H1 (cell line): ENCODE measurements around the gene ATP23. TPM values are rescaled to one million over a fixed set of nuclear protein-coding genes. Genes with fewer than 3 reads are reported as not detected.

Source experiments
- CTCF ChIA-PET: fragments of 300-600 bp; sonication (Branson Sonifier 250); formaldehyde crosslinking; loops from one replicate; lab custom pipeline; 2021; ENCODE audit not compliant: partially characterized antibody; lab: Charles Lee
- POLR2A ChIA-PET: fragments of 300-600 bp; sonication (Branson Sonifier 250); formaldehyde crosslinking; loops from one replicate; lab custom pipeline; 2021; ENCODE audit warnings: inconsistent platforms; ENCODE audit not compliant: partially characterized antibody; lab: Charles Lee
- DNase-seq, 2 experiments: peaks; one replicate each; pipeline versions ENCODE4 v3.0.0 to v3.0.0-alpha.2; 2010 to 2022; ENCODE audit warnings: low spot score in 2 of 2, low read depth in 1 of 2, mixed read lengths in 1 of 2
- FAIRE-seq: peaks from 2 replicates; lab custom pipeline; 2011; peaks lifted over from hg19 to GRCh38; lab: Jason Lieb, UNC
- H2AFZ ChIP-seq: 2 replicates; pipeline ENCODE4 v1.8.1; 2012; ENCODE audit warnings: low read length, inconsistent platforms
- H2AK5ac ChIP-seq: 2 replicates; pipeline ENCODE4 v1.6.1; 2013; ENCODE audit warnings: low read depth, low read length
- H2BK120ac ChIP-seq: replicated peaks from 2 replicates; pipeline ENCODE3; 2013; ENCODE audit warnings: low read depth, low read length, inconsistent platforms
- H2BK12ac ChIP-seq: 2 replicates; pipeline ENCODE4 v1.6.1; 2013; ENCODE audit warnings: low read depth, low read length
- H2BK15ac ChIP-seq: 2 replicates; pipeline ENCODE4 v1.6.1; 2013; ENCODE audit warnings: low read length
- H2BK20ac ChIP-seq: 2 replicates; pipeline ENCODE4 v1.6.1; 2013; ENCODE audit warnings: low read length
- H2BK5ac ChIP-seq: 2 replicates; pipeline ENCODE4 v1.6.1; 2013; ENCODE audit warnings: low read depth, low read length
- H3K14ac ChIP-seq: 2 replicates; pipeline ENCODE4 v1.6.1; 2013; ENCODE audit warnings: inconsistent platforms; ENCODE audit not compliant: insufficient read length
- H3K18ac ChIP-seq: 2 replicates; pipeline ENCODE4 v1.6.1; 2013; ENCODE audit warnings: low read length; ENCODE audit errors: extremely low read depth
- H3K23ac ChIP-seq: 2 replicates; pipeline ENCODE4 v1.6.1; 2013; ENCODE audit warnings: inconsistent platforms; ENCODE audit not compliant: insufficient read length
- H3K23me2 ChIP-seq: 2 replicates; pipeline ENCODE4 v1.6.1; 2013; ENCODE audit warnings: low read depth, low read length
- H3K27ac ChIP-seq: 2 replicates; pipeline ENCODE4 v1.6.1; 2011; ENCODE audit warnings: low read depth, low read length, inconsistent platforms
- H3K27me3 ChIP-seq, 4 experiments: replicated peaks in 1 of 4; 1 replicate in 1 of 4; 2 replicates in 3 of 4; pipeline versions ENCODE4 v1.6.1 to v1.8.1; 2011 to 2013; ENCODE audit warnings: low read length in 3 of 4, mild to moderate bottlenecking in 3 of 4, inconsistent platforms in 2 of 4, mixed read lengths in 2 of 4, moderate library complexity in 1 of 4; ENCODE audit not compliant: control insufficient read depth in 3 of 4, insufficient read depth in 3 of 4; ENCODE audit errors: extremely low read depth in 1 of 4
- H3K36me3 ChIP-seq, 4 experiments: 2 replicates each; pipeline versions ENCODE4 v1.6.1 to v1.8.1; 2011 to 2013; ENCODE audit warnings: mild to moderate bottlenecking in 4 of 4, low read length in 3 of 4, moderate library complexity in 2 of 4, control low read depth in 1 of 4, inconsistent platforms in 1 of 4; ENCODE audit not compliant: insufficient read depth in 4 of 4, control insufficient read depth in 2 of 4
- H3K4ac ChIP-seq: replicated peaks from 2 replicates; pipeline ENCODE3; 2013; ENCODE audit warnings: low read length, low read depth, mixed read lengths, inconsistent platforms; ENCODE audit not compliant: insufficient read length
- H3K4me1 ChIP-seq, 4 experiments: replicated peaks in 1 of 4; 1 replicate in 1 of 4; 2 replicates in 3 of 4; pipeline versions ENCODE4 v1.6.1 to v1.8.1; 2011 to 2013; ENCODE audit warnings: low read length in 3 of 4, inconsistent platforms in 2 of 4, mixed read lengths in 1 of 4; ENCODE audit not compliant: insufficient read depth in 4 of 4, control insufficient read depth in 3 of 4
- H3K4me2 ChIP-seq, 2 experiments: 2 replicates each; pipeline versions ENCODE4 v1.6.1 to v1.8.1; 2011 to 2013; ENCODE audit warnings: low read depth in 2 of 2, low read length in 2 of 2, control low read depth in 1 of 2, inconsistent platforms in 1 of 2, mild to moderate bottlenecking in 1 of 2; ENCODE audit not compliant: insufficient read depth in 1 of 2
- H3K4me3 ChIP-seq, 4 experiments: fragments of 200-600, 300-600 bp in 1 of 4; sonication (generic), shearing (Covaris generic), sonication (Bioruptor Twin) in 1 of 4; 2 replicates each; pipeline versions ENCODE4 v1.5.1 to v1.8.1; 2011 to 2016; ENCODE audit warnings: low read length in 4 of 4, low read depth in 3 of 4, control low read depth in 2 of 4, inconsistent platforms in 2 of 4, mild to moderate bottlenecking in 2 of 4, mixed read lengths in 1 of 4, moderate library complexity in 1 of 4; ENCODE audit not compliant: insufficient read depth in 2 of 4; ENCODE audit errors: extremely low read depth in 1 of 4
- H3K56ac ChIP-seq: replicated peaks from 2 replicates; pipeline ENCODE3; 2013; ENCODE audit warnings: low read depth, mild to moderate bottlenecking, mixed read lengths, low read length, inconsistent platforms; ENCODE audit not compliant: insufficient read length
- H3K79me1 ChIP-seq: 2 replicates; pipeline ENCODE4 v1.6.1; 2013; ENCODE audit warnings: low read depth, low read length, control low read depth
- H3K79me2 ChIP-seq, 2 experiments: 2 replicates each; pipeline versions ENCODE4 v1.6.1 to v1.8.1; 2012 to 2013; ENCODE audit warnings: low read length in 2 of 2, mild to moderate bottlenecking in 2 of 2, inconsistent platforms in 1 of 2; ENCODE audit not compliant: insufficient read depth in 2 of 2, control insufficient read depth in 1 of 2
- H3K9ac ChIP-seq, 4 experiments: replicated peaks in 1 of 4; 1 replicate in 1 of 4; 2 replicates in 3 of 4; pipeline versions ENCODE4 v1.6.1 to v1.8.1; 2011 to 2013; ENCODE audit warnings: low read depth in 3 of 4, low read length in 3 of 4, control low read depth in 2 of 4, mild to moderate bottlenecking in 2 of 4, moderate library complexity in 2 of 4, inconsistent platforms in 1 of 4; ENCODE audit errors: extremely low read depth in 1 of 4
- H3K9me3 ChIP-seq, 2 experiments: 2 replicates each; pipeline versions ENCODE4 v1.6.1 to v1.8.1; 2012 to 2013; ENCODE audit warnings: mild to moderate bottlenecking in 2 of 2, moderate library complexity in 2 of 2, control low read depth in 1 of 2, inconsistent platforms in 1 of 2, low read depth in 1 of 2, low read length in 1 of 2, mixed read lengths in 1 of 2; ENCODE audit not compliant: insufficient read depth in 2 of 2
- H4K20me1 ChIP-seq, 2 experiments: replicated peaks in 1 of 2; 2 replicates each; pipeline versions ENCODE3 to v1.8.1; 2011 to 2013; ENCODE audit warnings: inconsistent platforms in 2 of 2, low read length in 2 of 2, mild to moderate bottlenecking in 1 of 2; ENCODE audit not compliant: insufficient read depth in 2 of 2, control insufficient read depth in 1 of 2
- H4K5ac ChIP-seq: 2 replicates; pipeline ENCODE4 v1.6.1; 2013; ENCODE audit warnings: low read length, low read depth, mixed read lengths, inconsistent platforms; ENCODE audit not compliant: insufficient read length
- H4K8ac ChIP-seq: 2 replicates; pipeline ENCODE4 v1.8.0; 2013; ENCODE audit warnings: mild to moderate bottlenecking, moderate library complexity, low read length, inconsistent platforms; ENCODE audit not compliant: insufficient read depth; ENCODE audit errors: extremely low read depth
- H4K91ac ChIP-seq: replicated peaks from 2 replicates; pipeline ENCODE3; 2013; ENCODE audit warnings: low read length, mixed read lengths, inconsistent platforms; ENCODE audit not compliant: insufficient read length
- CBX5 ChIP-seq: fragments of 300-800, 300-1000 bp; sonication (generic); IDR thresholded peaks from 2 replicates; pipeline ENCODE4 v1.7.1; 2016; ENCODE audit warnings: antibody characterized with exemption, low read length, low read depth
- CEBPB ChIP-seq: IDR thresholded peaks from 2 replicates; pipeline ENCODE4 v1.6.1; 2012; ENCODE audit warnings: low read depth, low read length
- FOSL1 ChIP-seq: IDR thresholded peaks from 2 replicates; pipeline ENCODE4 v1.6.1; 2011; ENCODE audit warnings: mild to moderate bottlenecking, low read depth, low read length, moderate library complexity; ENCODE audit not compliant: insufficient read depth
- GTF2F1 ChIP-seq: IDR thresholded peaks from 2 replicates; pipeline ENCODE4 v1.6.1; 2012; ENCODE audit warnings: low read depth, low read length, improper control_type of control experiment, borderline replicate concordance
- HDAC6 ChIP-seq: IDR thresholded peaks from one replicate; pipeline ENCODE4 v1.7.1; 2012; ENCODE audit warnings: low read depth, mild to moderate bottlenecking, inconsistent platforms, low read length, moderate library complexity
- POU5F1 ChIP-seq: IDR thresholded peaks from 2 replicates; pipeline ENCODE4 v1.6.1; 2011; ENCODE audit warnings: low read depth, mild to moderate bottlenecking, low read length, moderate library complexity
- SRF ChIP-seq: IDR thresholded peaks from 2 replicates; pipeline ENCODE4 v1.6.1; 2011; ENCODE audit warnings: mild to moderate bottlenecking, low read depth, low read length, moderate library complexity
- polyA plus RNA-seq, 7 experiments: library from polyadenylated mRNA; depleted of rRNA in 3 of 7; stranded (reverse) in 5 of 7; unstranded in 2 of 7; fragments of >200 nt in 5 of 7; fragments of 200-250 nt in 2 of 7; gene quantifications; 1 replicate in 5 of 7; 2 replicates in 1 of 7; 4 replicates in 1 of 7; pipeline versions ENCODE4 v1.2.1 to v1.2.3, GENCODE V29; 2011 to 2013; ENCODE audit warnings: missing spikeins in 2 of 7, mixed read lengths in 2 of 7
- total RNA-seq: library from RNA; stranded (reverse); fragmentation: NEBNext Ultra II Directional; extraction: Animal tissue kit (Norgen Biotek cat#: 25700); gene quantifications from 2 replicates; pipeline ENCODE4 v1.2.1, GENCODE V29; 2021

Gene ATP23
- total and polyA plus RNA-seq, 2 of the 8 experiments (the other 6 are each of a cell fraction or from before 2014, with no cell fraction given): 10.2 to 13.5 TPM

DNA sequence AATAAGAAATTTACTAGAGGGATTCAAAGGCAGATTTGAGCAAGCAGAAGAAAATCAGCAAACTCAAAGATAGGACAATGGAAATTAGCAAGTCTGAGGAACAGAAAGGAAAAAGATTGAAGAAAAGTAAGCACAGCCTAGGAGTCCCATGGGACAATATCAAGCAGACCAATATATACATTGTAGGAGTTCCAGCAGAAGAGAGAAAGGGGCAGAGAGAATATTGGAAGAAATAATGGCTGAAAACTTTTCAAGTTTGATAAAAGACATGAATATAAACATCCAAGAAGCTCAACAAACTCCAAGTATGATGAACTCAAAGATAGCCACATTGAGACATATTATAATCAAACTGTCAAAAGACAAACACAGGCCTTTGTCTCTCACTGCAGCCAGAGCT, 25.2 kb downstream of the ATP23 start:
- Histone ChIP-seq H3K79me2 (no peaks in the 10 kb centered on the region), H2BK12ac (no peak overlapping the region), H2BK120ac (no peak overlapping the region), H3K27ac (no peak overlapping the region), H3K4me2 (no peak overlapping the region), H3K14ac (no peak overlapping the region), H3K27me3 (no peaks in the 10 kb centered on the region), H2AFZ (no peak overlapping the region), H3K23ac (no peak overlapping the region), H3K9ac (no peak overlapping the region), H3K9me3 (no peaks in the 10 kb centered on the region), H4K8ac (no peak overlapping the region), H4K91ac (no peak overlapping the region), H3K56ac (no peak overlapping the region), H4K20me1 (no peaks in the 10 kb centered on the region), H4K5ac (no peak overlapping the region), H3K4me1 (no peaks in the 10 kb centered on the region), H2AK5ac (no peak overlapping the region), H3K23me2 (no peaks in the 10 kb centered on the region), H3K79me1 (no peaks in the 10 kb centered on the region), H2BK5ac (no peak overlapping the region), H3K4me3 (no peak overlapping the region), H3K18ac (no peak overlapping the region), H2BK15ac (no peak overlapping the region), H3K36me3 (no peaks in the 10 kb centered on the region), H2BK20ac (no peak overlapping the region), H3K4ac (no peak overlapping the region)
- FAIRE-seq (no peak), DNase-seq (no peak)
- TF ChIP-seq SRF (no peak), POU5F1 (no peak), GTF2F1 (no peak), FOSL1 (no peak), HDAC6 (no peak), CEBPB (no peak), CBX5 (no peak)
- ChIA-PET CTCF (no interaction called here), POLR2A (interaction anchor here (0.9 kb wide), 1 partner anchor 18 kb away, joined by 3 read pairs; no protein-coding TSS in a partner anchor)
